22Rv1 (cell line): ENCODE measurements around the gene ARMC10.

ENCODE experiments used
- ZFX ChIP-seq: fragments of 450-650 bp; IDR thresholded peaks from 2 replicates; pipeline ENCODE4 v1.6.1; 2017; ENCODE audit warnings: antibody characterized with exemption, borderline replicate concordance
- TF ChIP-seq, protein P1 (sequence below): fragments of 450-650 bp; IDR thresholded peaks from 2 replicates; pipeline ENCODE4 v1.5.1; 2017; ENCODE audit warnings: mild to moderate bottlenecking

DNA sequence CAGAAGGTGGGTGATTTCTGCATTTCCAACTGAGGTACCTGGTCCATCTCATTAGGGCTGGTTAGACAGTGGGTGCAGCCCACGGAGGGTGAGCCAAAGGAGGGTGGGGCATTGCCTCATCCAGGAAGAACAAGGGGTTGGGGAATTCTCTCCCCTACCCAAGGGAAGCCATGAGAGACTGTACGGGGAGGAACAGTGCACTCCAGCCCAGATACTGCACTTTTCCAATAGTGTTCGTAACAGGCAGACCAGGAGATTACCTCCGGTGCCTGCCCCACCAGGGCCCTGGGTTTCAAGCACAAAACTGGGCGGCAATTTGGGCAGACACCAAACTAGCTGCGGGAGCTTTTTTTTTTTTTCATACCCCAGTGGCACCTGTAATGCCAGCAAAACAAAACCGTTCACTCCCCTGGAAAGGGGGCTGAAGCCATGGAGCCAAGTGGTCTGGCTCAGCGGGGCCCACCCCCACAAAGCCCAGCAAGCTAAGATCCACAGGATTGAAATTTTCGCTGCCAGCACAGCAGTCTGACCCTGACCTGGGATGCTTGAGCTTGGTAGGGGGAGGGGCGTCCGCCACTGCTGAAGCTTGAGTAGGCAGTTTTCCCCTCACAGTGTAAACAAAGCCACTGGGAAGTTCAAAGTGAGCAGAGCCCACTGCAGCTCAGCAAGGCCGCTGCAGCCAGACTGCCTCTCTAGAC is 31.2 kb downstream of the ARMC10 start:
- TF ChIP-seq, protein P1, sequence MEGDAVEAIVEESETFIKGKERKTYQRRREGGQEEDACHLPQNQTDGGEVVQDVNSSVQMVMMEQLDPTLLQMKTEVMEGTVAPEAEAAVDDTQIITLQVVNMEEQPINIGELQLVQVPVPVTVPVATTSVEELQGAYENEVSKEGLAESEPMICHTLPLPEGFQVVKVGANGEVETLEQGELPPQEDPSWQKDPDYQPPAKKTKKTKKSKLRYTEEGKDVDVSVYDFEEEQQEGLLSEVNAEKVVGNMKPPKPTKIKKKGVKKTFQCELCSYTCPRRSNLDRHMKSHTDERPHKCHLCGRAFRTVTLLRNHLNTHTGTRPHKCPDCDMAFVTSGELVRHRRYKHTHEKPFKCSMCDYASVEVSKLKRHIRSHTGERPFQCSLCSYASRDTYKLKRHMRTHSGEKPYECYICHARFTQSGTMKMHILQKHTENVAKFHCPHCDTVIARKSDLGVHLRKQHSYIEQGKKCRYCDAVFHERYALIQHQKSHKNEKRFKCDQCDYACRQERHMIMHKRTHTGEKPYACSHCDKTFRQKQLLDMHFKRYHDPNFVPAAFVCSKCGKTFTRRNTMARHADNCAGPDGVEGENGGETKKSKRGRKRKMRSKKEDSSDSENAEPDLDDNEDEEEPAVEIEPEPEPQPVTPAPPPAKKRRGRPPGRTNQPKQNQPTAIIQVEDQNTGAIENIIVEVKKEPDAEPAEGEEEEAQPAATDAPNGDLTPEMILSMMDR, result no peak
- TF ChIP-seq ZFX, result no peak
